Activated naive CD8-positive, alpha-beta T cell treated with anti-CD3 and anti-CD28 coated beads for 36 hours (primary cell): ENCODE measurements around the gene KIRREL3. TPM values are rescaled to one million over a fixed set of nuclear protein-coding genes. Genes with fewer than 3 reads are reported as not detected.
A peak's percentile ranks its signal among the peaks of the same experiment; 100 is the strongest.
"Not testable (repeated sequence)": the region's sequence is repeated elsewhere in the genome, so short reads cannot be mapped to it uniquely, and the experiment has no call there.

ENCODE experiments used
- DNase-seq: peaks from one replicate; pipeline ENCODE4 v3.0.0; 2021
- H3K27ac Mint-ChIP-seq: one replicate; pipeline ENCODE4 v1.8.0; 2022; ENCODE audit warnings: mild to moderate bottlenecking, moderate library complexity, mixed read lengths
- H3K27me3 Mint-ChIP-seq: one replicate; pipeline ENCODE4 v1.8.0; 2022; ENCODE audit warnings: mild to moderate bottlenecking, mixed read lengths
- H3K36me3 Mint-ChIP-seq: one replicate; pipeline ENCODE4 v1.8.0; 2021; ENCODE audit warnings: mild to moderate bottlenecking, mixed read lengths
- H3K4me1 Mint-ChIP-seq: one replicate; pipeline ENCODE4 v1.8.0; 2021; ENCODE audit warnings: mixed read lengths
- H3K4me3 Mint-ChIP-seq: one replicate; pipeline ENCODE4 v1.8.0; 2022; ENCODE audit warnings: mild to moderate bottlenecking, moderate library complexity, mixed read lengths
- H3K9me3 Mint-ChIP-seq: one replicate; pipeline ENCODE4 v1.8.0; 2022; ENCODE audit warnings: mixed read lengths
- total RNA-seq, 2 experiments: library from RNA; stranded (reverse); gene quantifications; one replicate each; pipeline ENCODE4 v1.2.3, GENCODE V29; 2021

Gene KIRREL3
- total RNA-seq, 2 experiments from 2014 or later: not detected

GRCh38 chr11:126989942-126990715, 10.4 kb downstream of the KIRREL3 start:
- no peak overlapping the region for H3K27ac Mint-ChIP-seq
- DNase-seq: peak; percentile 51
- no peaks in the 10 kb centered on the region for H3K36me3 Mint-ChIP-seq
- no peaks in the 10 kb centered on the region for H3K4me1 Mint-ChIP-seq
- H3K27me3 Mint-ChIP-seq: peaks cover 10% of the 10 kb centered on the region
- no peak overlapping the region for H3K4me3 Mint-ChIP-seq
- no peaks in the 10 kb centered on the region for H3K9me3 Mint-ChIP-seq

GRCh38 chr11:126988655-126989054, 11.9 kb downstream of the KIRREL3 start:
- no peak overlapping the region for H3K27ac Mint-ChIP-seq
- no peak overlapping the region for H3K4me3 Mint-ChIP-seq
- no peaks in the 10 kb centered on the region for H3K9me3 Mint-ChIP-seq
- no peak for DNase-seq
- H3K4me1 Mint-ChIP-seq: no peaks in the 10 kb centered on the region
- H3K36me3 Mint-ChIP-seq: no peaks in the 10 kb centered on the region
- peaks cover 10% of the 10 kb centered on the region for H3K27me3 Mint-ChIP-seq

- H3K4me1 Mint-ChIP-seq: no peaks in the 10 kb centered on the region
- H3K27me3 Mint-ChIP-seq: peaks cover 16% of the 10 kb centered on the region
- no peaks in the 10 kb centered on the region for H3K36me3 Mint-ChIP-seq
- H3K4me3 Mint-ChIP-seq: no peak overlapping the region
- no peaks in the 10 kb centered on the region for H3K9me3 Mint-ChIP-seq
- no peak for DNase-seq
- H3K27ac Mint-ChIP-seq: no peak overlapping the region
Measured at GRCh38 chr11:126981635-126982034, 18.9 kb downstream of the KIRREL3 start.

- Mint-ChIP-seq H3K27ac (no peak overlapping the region), H3K36me3 (no peaks in the 10 kb centered on the region), H3K27me3 (peaks cover 16% of the 10 kb centered on the region)
Measured at GRCh38 chr11:126978911-126979310, 21.7 kb downstream of the KIRREL3 start.

GRCh38 chr11:126978165-126978564, 22.4 kb downstream of the KIRREL3 start:
- H3K9me3 Mint-ChIP-seq: no peaks in the 10 kb centered on the region
- H3K4me3 Mint-ChIP-seq: no peak overlapping the region
- H3K27me3 Mint-ChIP-seq: peaks cover 16% of the 10 kb centered on the region

More at GRCh38 chr11:126978911-126979310, 21.7 kb downstream of the KIRREL3 start:
- Mint-ChIP-seq H3K4me1 (no peaks in the 10 kb centered on the region), H3K9me3 (no peaks in the 10 kb centered on the region), H3K4me3 (no peak overlapping the region)
- no peak for DNase-seq

GRCh38 chr11:126973051-126973450, 27.5 kb downstream of the KIRREL3 start:
- no peaks in the 10 kb centered on the region for H3K36me3 Mint-ChIP-seq
- no peak overlapping the region for H3K27ac Mint-ChIP-seq

More at GRCh38 chr11:126978165-126978564, 22.4 kb downstream of the KIRREL3 start:
- H3K4me1 Mint-ChIP-seq: no peaks in the 10 kb centered on the region
- H3K36me3 Mint-ChIP-seq: no peaks in the 10 kb centered on the region
- no peak for DNase-seq
- H3K27ac Mint-ChIP-seq: no peak overlapping the region

GRCh38 chr11:126971305-126971704, 29.3 kb downstream of the KIRREL3 start:
- no peak for DNase-seq
- no peak overlapping the region for H3K4me3 Mint-ChIP-seq
- H3K27me3 Mint-ChIP-seq: peaks cover 45% of the 10 kb centered on the region
- H3K9me3 Mint-ChIP-seq: peaks cover 4% of the 10 kb centered on the region
- H3K27ac Mint-ChIP-seq: no peak overlapping the region
- H3K36me3 Mint-ChIP-seq: no peaks in the 10 kb centered on the region
- H3K4me1 Mint-ChIP-seq: no peaks in the 10 kb centered on the region

More at GRCh38 chr11:126973051-126973450, 27.5 kb downstream of the KIRREL3 start:
- DNase-seq: no peak
- Mint-ChIP-seq H3K4me1 (no peaks in the 10 kb centered on the region), H3K9me3 (peaks cover 4% of the 10 kb centered on the region), H3K4me3 (no peak overlapping the region), H3K27me3 (peaks cover 35% of the 10 kb centered on the region)

- Mint-ChIP-seq H3K9me3 (peaks cover 4% of the 10 kb centered on the region), H3K36me3 (no peaks in the 10 kb centered on the region), H3K4me3 (no peak overlapping the region), H3K27me3 (peaks cover 45% of the 10 kb centered on the region), H3K4me1 (no peaks in the 10 kb centered on the region), H3K27ac (no peak overlapping the region)
- DNase-seq: no peak
Measured at GRCh38 chr11:126969865-126970479, 30.6 kb downstream of the KIRREL3 start.

- no peak for DNase-seq
Measured at GRCh38 chr11:126968915-126969314, 31.7 kb downstream of the KIRREL3 start.

GRCh38 chr11:126965331-126965730, 35.2 kb downstream of the KIRREL3 start:
- Mint-ChIP-seq H3K4me1 (no peaks in the 10 kb centered on the region), H3K36me3 (no peaks in the 10 kb centered on the region)

More at GRCh38 chr11:126968915-126969314, 31.7 kb downstream of the KIRREL3 start:
- Mint-ChIP-seq H3K27ac (no peak overlapping the region), H3K27me3 (peaks cover 45% of the 10 kb centered on the region), H3K9me3 (peaks cover 4% of the 10 kb centered on the region), H3K36me3 (no peaks in the 10 kb centered on the region), H3K4me3 (no peak overlapping the region), H3K4me1 (no peaks in the 10 kb centered on the region)

GRCh38 chr11:126963603-126964363, 36.8 kb downstream of the KIRREL3 start:
- H3K4me3 Mint-ChIP-seq: no peak overlapping the region
- no peaks in the 10 kb centered on the region for H3K4me1 Mint-ChIP-seq
- no peak overlapping the region for H3K27ac Mint-ChIP-seq
- H3K27me3 Mint-ChIP-seq: peaks cover 20% of the 10 kb centered on the region
- no peaks in the 10 kb centered on the region for H3K36me3 Mint-ChIP-seq
- no peak for DNase-seq
- H3K9me3 Mint-ChIP-seq: no peaks in the 10 kb centered on the region

More at GRCh38 chr11:126965331-126965730, 35.2 kb downstream of the KIRREL3 start:
- no peaks in the 10 kb centered on the region for H3K9me3 Mint-ChIP-seq
- no peak overlapping the region for H3K27ac Mint-ChIP-seq
- DNase-seq: no peak
- peaks cover 36% of the 10 kb centered on the region for H3K27me3 Mint-ChIP-seq
- H3K4me3 Mint-ChIP-seq: no peak overlapping the region

- DNase-seq: no peak
- no peaks in the 10 kb centered on the region for H3K36me3 Mint-ChIP-seq
- H3K9me3 Mint-ChIP-seq: no peaks in the 10 kb centered on the region
- peaks cover 18% of the 10 kb centered on the region for H3K27me3 Mint-ChIP-seq
- H3K4me3 Mint-ChIP-seq: no peak overlapping the region
- no peak overlapping the region for H3K27ac Mint-ChIP-seq
- H3K4me1 Mint-ChIP-seq: no peaks in the 10 kb centered on the region
Measured at GRCh38 chr11:126963115-126963514, 37.5 kb downstream of the KIRREL3 start.

GRCh38 chr11:126959700-126960099, 40.9 kb downstream of the KIRREL3 start:
- Mint-ChIP-seq H3K36me3 (no peaks in the 10 kb centered on the region), H3K9me3 (no peaks in the 10 kb centered on the region), H3K4me1 (no peaks in the 10 kb centered on the region), H3K27ac (no peak overlapping the region), H3K4me3 (no peak overlapping the region), H3K27me3 (peaks cover 3% of the 10 kb centered on the region)
- no peak for DNase-seq

- DNase-seq: no peak
- H3K36me3 Mint-ChIP-seq: no peaks in the 10 kb centered on the region
Measured at GRCh38 chr11:126956635-126957034, 43.9 kb downstream of the KIRREL3 start.

GRCh38 chr11:126952533-126952932, 48.0 kb downstream of the KIRREL3 start:
- H3K4me1 Mint-ChIP-seq, H3K9me3 Mint-ChIP-seq, H3K4me3 Mint-ChIP-seq, H3K27ac Mint-ChIP-seq, DNase-seq, H3K27me3 Mint-ChIP-seq, H3K36me3 Mint-ChIP-seq: not testable (repeated sequence)

More at GRCh38 chr11:126956635-126957034, 43.9 kb downstream of the KIRREL3 start:
- no peak overlapping the region for H3K27ac Mint-ChIP-seq
- no peaks in the 10 kb centered on the region for H3K9me3 Mint-ChIP-seq
- H3K4me3 Mint-ChIP-seq: no peak overlapping the region
- no peaks in the 10 kb centered on the region for H3K4me1 Mint-ChIP-seq
- no peaks in the 10 kb centered on the region for H3K27me3 Mint-ChIP-seq
